Stimulated activated CD4-positive, alpha-beta T cell treated with anti-CD3 and anti-CD28 coated beads, Interleukin-1b, Interleukin-23, amount 100 ng/mL, for 1 hour (primary cell): Measurements from ENCODE around the gene KIAA0513.

ENCODE experiments used
- DNase-seq, 2 donors: peaks; one replicate each; pipeline ENCODE4 v3.0.0-alpha.2; 2020; ENCODE audit warnings: low read depth in 2 of 2

Gene KIAA0513

GRCh38 chr16:85088570-85089199 is 61.1 kb downstream of the KIAA0513 start:
- DNase-seq: no peak

- no peak for DNase-seq
Observed at GRCh38 chr16:85089525-85089924, 61.9 kb downstream of the KIAA0513 start.

- no peak for DNase-seq
Observed at GRCh38 chr16:85090181-85090580, 62.6 kb downstream of the KIAA0513 start.

- no peak for DNase-seq
Observed at GRCh38 chr16:85090873-85091521, 63.4 kb downstream of the KIAA0513 start.

- no peak for DNase-seq
Observed at GRCh38 chr16:85091522-85091910, 63.9 kb downstream of the KIAA0513 start.

- DNase-seq: no peak
Observed at GRCh38 chr16:85092309-85092708, 64.7 kb downstream of the KIAA0513 start.

- DNase-seq: no peak
Observed at GRCh38 chr16:85092851-85093250, 65.3 kb downstream of the KIAA0513 start.

GRCh38 chr16:85093705-85094104 is 66.1 kb downstream of the KIAA0513 start:
- DNase-seq: no peak

GRCh38 chr16:85094176-85094805 is 66.7 kb downstream of the KIAA0513 start:
- DNase-seq: no peak

GRCh38 chr16:85094812-85095211 is 67.2 kb downstream of the KIAA0513 start:
- DNase-seq: no peak

GRCh38 chr16:85096921-85097320 is 69.3 kb downstream of the KIAA0513 start:
- DNase-seq: no peak

GRCh38 chr16:85098565-85098964 is 71.0 kb downstream of the KIAA0513 start:
- DNase-seq: no peak

GRCh38 chr16:85100265-85100664 is 72.7 kb downstream of the KIAA0513 start:
- DNase-seq: no peak

GRCh38 chr16:85101956-85102630 is 74.5 kb downstream of the KIAA0513 start:
- no peak for DNase-seq

- no peak for DNase-seq
Observed at GRCh38 chr16:85103114-85104079, 75.8 kb downstream of the KIAA0513 start.

GRCh38 chr16:85104147-85104546 is 76.6 kb downstream of the KIAA0513 start:
- DNase-seq: no peak

- no peak for DNase-seq
Observed at GRCh38 chr16:85104821-85105391, 77.3 kb downstream of the KIAA0513 start.

- DNase-seq: no peak
Observed at GRCh38 chr16:85105475-85105874, 77.9 kb downstream of the KIAA0513 start.

- no peak for DNase-seq
Observed at GRCh38 chr16:85107083-85107482, 79.5 kb downstream of the KIAA0513 start.

GRCh38 chr16:85107532-85107931 is 79.9 kb downstream of the KIAA0513 start:
- DNase-seq: no peak

- DNase-seq: no peak
Observed at GRCh38 chr16:85110105-85110504, 82.5 kb downstream of the KIAA0513 start.
